ENCODE measurements around the gene SEC14L1.

GRCh38 chr17:77210946-77211541, 70.3 kb downstream of the SEC14L1 start:
- TF ChIP-seq CTCF (IDR thresholded peaks at IDR 0.05) (no peak), POLR2A (IDR thresholded peaks at IDR 0.05) (no peak), POLR2AphosphoS5 (IDR thresholded peaks at IDR 0.05; ENCODE audit: insufficient read depth in 1 of 2, low read depth in 1 of 2) (no peak)
